MCF 10A (cell line): ENCODE results near the gene DYSF. TPM values are rescaled to one million over a fixed set of nuclear protein-coding genes. Genes with fewer than 3 reads are reported as not detected.

Experiments
- BruUV-seq: library from RNA; stranded (reverse); fragments of 400-500 nt; replicated peaks from 2 replicates; lab custom pipeline; 2021; lab: Mats Ljungman, UMichigan
- CTCF ChIA-PET: fragments of 300-600 bp; sonication (Branson Sonifier 250); formaldehyde crosslinking; extraction: SDS; loops from one replicate; lab custom pipeline; 2021; ENCODE audit warnings: antibody characterized with exemption, inconsistent platforms; lab: Yijun Ruan, JAX
- POLR2A ChIA-PET: fragments of 300-600, 350-650 bp; sonication (Branson Sonifier 250); formaldehyde crosslinking; extraction: SDS; loops from one replicate; lab custom pipeline; 2020; ENCODE audit warnings: antibody characterized with exemption, inconsistent platforms; lab: Yijun Ruan, JAX
- DNase-seq: peaks from one replicate; pipeline ENCODE4 v3.0.0-alpha.2; 2018; ENCODE audit not compliant: unreplicated experiment
- H3K27ac Mint-ChIP-seq: one replicate; pipeline ENCODE4 v1.8.0; 2022; ENCODE audit warnings: mild to moderate bottlenecking, low read depth, mixed read lengths; ENCODE audit not compliant: unreplicated experiment
- H3K27me3 Mint-ChIP-seq: one replicate; pipeline ENCODE4 v1.8.0; 2022; ENCODE audit warnings: mixed read lengths; ENCODE audit not compliant: insufficient read depth, unreplicated experiment
- H3K36me3 Mint-ChIP-seq: one replicate; pipeline ENCODE4 v1.8.0; 2022; ENCODE audit warnings: mild to moderate bottlenecking, moderate library complexity, mixed read lengths; ENCODE audit not compliant: insufficient read depth, unreplicated experiment
- H3K4me1 Mint-ChIP-seq: one replicate; pipeline ENCODE4 v1.8.0; 2022; ENCODE audit warnings: mixed read lengths; ENCODE audit not compliant: insufficient read depth, unreplicated experiment
- H3K4me3 Mint-ChIP-seq: one replicate; pipeline ENCODE4 v1.8.0; 2022; ENCODE audit warnings: mild to moderate bottlenecking, moderate library complexity, mixed read lengths; ENCODE audit not compliant: unreplicated experiment
- H3K9me3 Mint-ChIP-seq: one replicate; pipeline ENCODE4 v1.8.0; 2022; ENCODE audit warnings: mixed read lengths; ENCODE audit not compliant: unreplicated experiment
- CTCF ChIP-seq: fragments of 200-600 bp; IDR thresholded peaks from one replicate; pipeline ENCODE4 v1.8.0; 2022; ENCODE audit warnings: antibody characterized with exemption, mild to moderate bottlenecking; ENCODE audit not compliant: unreplicated experiment
- intact Hi-C: fragments of 100-400 bp; cut with micrococcal nuclease; formaldehyde crosslinking; loops from 2 replicates; pipeline ENCODE4 v1.14.1; 2022
- total RNA-seq: library from RNA; stranded (reverse); gene quantifications from 2 replicates; pipeline ENCODE4 v1.2.3, GENCODE V29; 2022

DYSF gene
- total RNA-seq, 1 experiment from 2014 or later, result 2.0 TPM

- H3K4me3 Mint-ChIP-seq, result no peak overlapping the region
- POLR2A ChIA-PET, result no interaction called here
- no peaks in the 10 kb centered on the region for H3K4me1 Mint-ChIP-seq
- intact Hi-C loops, result no loop called here
- peaks cover 28% of the 10 kb centered on the region for H3K27me3 Mint-ChIP-seq
- H3K36me3 Mint-ChIP-seq, result no peaks in the 10 kb centered on the region
- no TSS peak for BruUV-seq
- H3K27ac Mint-ChIP-seq, result no peak overlapping the region
- no peaks in the 10 kb centered on the region for H3K9me3 Mint-ChIP-seq
- CTCF ChIA-PET, result interaction anchor here (0.6 to 1.3 kb wide), 2 partner anchors 12 to 1116 kb away, joined by 4 read pairs; no protein-coding TSS in a partner anchor
- TF ChIP-seq CTCF, result no peak
- DNase-seq, result no peak
Observed at GRCh38 chr2:71597756-71598155, 144.4 kb downstream of the DYSF start.

- DNase-seq, result no peak
- Mint-ChIP-seq H3K27ac (no peak overlapping the region), H3K27me3 (peaks cover 30% of the 10 kb centered on the region), H3K9me3 (no peaks in the 10 kb centered on the region), H3K4me3 (no peak overlapping the region), H3K4me1 (no peaks in the 10 kb centered on the region), H3K36me3 (no peaks in the 10 kb centered on the region)
- POLR2A ChIA-PET, result no interaction called here
- intact Hi-C loops, result no loop called here
- BruUV-seq, result no TSS peak
- no peak for TF ChIP-seq CTCF
- CTCF ChIA-PET, result interaction anchor here (0.6 to 1.4 kb wide), 3 partner anchors 11 to 552 kb away, joined by 3 to 4 read pairs (median 4); no protein-coding TSS in a partner anchor
Observed at GRCh38 chr2:71598526-71598925, 145.2 kb downstream of the DYSF start.

GRCh38 chr2:71599038-71599437 is 145.7 kb downstream of the DYSF start:
- Mint-ChIP-seq H3K27ac (no peak overlapping the region), H3K9me3 (no peaks in the 10 kb centered on the region), H3K36me3 (no peaks in the 10 kb centered on the region), H3K4me1 (no peaks in the 10 kb centered on the region), H3K4me3 (no peak overlapping the region), H3K27me3 (peaks cover 30% of the 10 kb centered on the region)
- ChIA-PET POLR2A (no interaction called here), CTCF (interaction anchor here (0.7 to 1.4 kb wide), 3 partner anchors 15 to 197 kb away, joined by 3 to 4 read pairs (median 4); no protein-coding TSS in a partner anchor)
- no peak for DNase-seq
- intact Hi-C loops, result no loop called here
- BruUV-seq, result no TSS peak
- no peak for TF ChIP-seq CTCF

- Mint-ChIP-seq H3K27me3 (peaks cover 36% of the 10 kb centered on the region), H3K4me3 (no peak overlapping the region), H3K27ac (no peak overlapping the region), H3K9me3 (no peaks in the 10 kb centered on the region), H3K36me3 (no peaks in the 10 kb centered on the region), H3K4me1 (no peaks in the 10 kb centered on the region)
- CTCF ChIA-PET, result interaction anchor here (0.7 to 1.4 kb wide), 2 partner anchors 27 to 196 kb away, joined by 4 read pairs; no protein-coding TSS in a partner anchor
- POLR2A ChIA-PET, result no interaction called here
- no peak for TF ChIP-seq CTCF
- no TSS peak for BruUV-seq
- DNase-seq, result no peak
- intact Hi-C loops, result no loop called here
Observed at GRCh38 chr2:71599646-71600236, 146.4 kb downstream of the DYSF start.
